Endodermal cell (in vitro differentiated cells): ENCODE results near the gene DNAAF3. TPM values are rescaled to one million over a fixed set of nuclear protein-coding genes. Genes with fewer than 3 reads are reported as not detected.
A peak's percentile ranks its signal among the peaks of the same experiment; 100 is the strongest.

ENCODE experiments used
- DNase-seq: peaks from one replicate; pipeline ENCODE4 v3.0.0-alpha.2; 2017
- H3K27ac ChIP-seq: 2 replicates; pipeline ENCODE4 v1.5.1; 2013; ENCODE audit warnings: mild to moderate bottlenecking, low read depth, low read length, moderate library complexity
- H3K27me3 ChIP-seq: 2 replicates; pipeline ENCODE4 v1.6.1; 2013; ENCODE audit warnings: mild to moderate bottlenecking, low read length, moderate library complexity; ENCODE audit not compliant: insufficient read depth, control insufficient read depth, poor library complexity, severe bottlenecking
- H3K36me3 ChIP-seq: 2 replicates; pipeline ENCODE4 v1.7.0; 2013; ENCODE audit warnings: mild to moderate bottlenecking, low read length, moderate library complexity; ENCODE audit not compliant: control insufficient read depth, insufficient read depth
- H3K4me1 ChIP-seq: one replicate; pipeline ENCODE4 v1.7.0; 2013; ENCODE audit warnings: low read length; ENCODE audit not compliant: control insufficient read depth, insufficient read depth
- H3K4me3 ChIP-seq: 2 replicates; pipeline ENCODE4 v1.5.1; 2013; ENCODE audit warnings: mild to moderate bottlenecking, low read length, moderate library complexity
- H3K9ac ChIP-seq: 2 replicates; pipeline ENCODE4 v1.6.1; 2013; ENCODE audit warnings: mild to moderate bottlenecking, low read length, moderate library complexity; ENCODE audit not compliant: poor library complexity, severe bottlenecking; ENCODE audit errors: extremely low read depth
- H3K9me3 ChIP-seq: 2 replicates; pipeline ENCODE4 v1.6.1; 2013; ENCODE audit warnings: mild to moderate bottlenecking, low read length, moderate library complexity; ENCODE audit not compliant: control insufficient read depth
- H3K27ac Mint-ChIP-seq: 2 replicates; pipeline ENCODE4 v1.8.0; 2020; ENCODE audit warnings: mixed read lengths
- H3K27me3 Mint-ChIP-seq: 2 replicates; pipeline ENCODE4 v1.8.0; 2021; ENCODE audit warnings: mild to moderate bottlenecking, mixed read lengths; ENCODE audit not compliant: insufficient read depth
- H3K36me3 Mint-ChIP-seq: 2 replicates; pipeline ENCODE4 v1.8.0; 2020; ENCODE audit warnings: low read depth, mixed read lengths
- H3K4me1 Mint-ChIP-seq: 2 replicates; pipeline ENCODE4 v1.8.0; 2020; ENCODE audit warnings: mixed read lengths
- H3K4me3 Mint-ChIP-seq: 2 replicates; pipeline ENCODE4 v1.8.0; 2020; ENCODE audit warnings: mild to moderate bottlenecking, moderate library complexity, mixed read lengths
- H3K9me3 Mint-ChIP-seq: 2 replicates; pipeline ENCODE4 v1.8.0; 2020; ENCODE audit warnings: mild to moderate bottlenecking, mixed read lengths
- WGBS, 2 experiments: methylation state at CpG; one replicate each; pipeline versions ENCODE4 v1.1.5 to v1.1.7; 2013; ENCODE audit warnings: missing lambda C conversion rate in 2 of 2, mixed read lengths in 1 of 2; ENCODE audit not compliant: insufficient coverage in 1 of 2, insufficient read length in 1 of 2; 5-methylcytosine and 5-hydroxymethylcytosine counted together
- total RNA-seq, 2 donors: library from RNA; stranded (reverse); fragmentation: NEBNext Ultra II Directional in 1 of 2; extraction: Animal tissue kit (Norgen Biotek cat#: 25700) in 1 of 2; gene quantifications; 2 replicates in 1 of 2; 3 replicates in 1 of 2; pipeline ENCODE4 v1.2.1, GENCODE V29; 2021
- TF ChIP-seq, protein P1 (sequence below): fragments of 200-600 bp; sonication (generic); conservative IDR thresholded peaks from 2 replicates; pipeline ENCODE4 v1.5.0; 2021; ENCODE audit warnings: antibody characterized with exemption, mild to moderate bottlenecking

The DNAAF3 gene
- total RNA-seq, 2 donors from 2014 or later, result 5.9 to 9.5 TPM

DNA sequence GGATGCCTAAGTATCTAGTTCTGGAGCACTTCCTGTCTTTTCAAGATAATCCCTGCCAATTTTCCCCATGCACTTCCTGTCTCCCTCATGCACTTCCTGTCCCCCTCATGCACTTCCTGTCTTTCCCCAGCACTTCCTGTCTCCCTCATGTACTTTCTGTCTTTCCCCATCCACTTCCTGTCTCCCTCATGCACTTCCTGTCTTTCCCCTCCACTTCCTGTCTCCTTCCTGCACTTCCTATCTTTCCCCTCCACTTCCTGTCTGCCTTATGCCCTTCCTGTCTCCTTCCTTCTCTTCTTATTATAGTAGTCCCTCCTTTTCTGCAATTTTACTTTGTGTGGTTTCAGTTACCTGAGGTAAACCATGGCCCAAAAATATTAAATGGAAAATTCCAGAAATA is 14.4 kb downstream of the DNAAF3 start:
- peaks cover 11% of the 10 kb centered on the region for H3K36me3 Mint-ChIP-seq
- no peak overlapping the region for H3K27ac Mint-ChIP-seq
- TF ChIP-seq, protein P1, sequence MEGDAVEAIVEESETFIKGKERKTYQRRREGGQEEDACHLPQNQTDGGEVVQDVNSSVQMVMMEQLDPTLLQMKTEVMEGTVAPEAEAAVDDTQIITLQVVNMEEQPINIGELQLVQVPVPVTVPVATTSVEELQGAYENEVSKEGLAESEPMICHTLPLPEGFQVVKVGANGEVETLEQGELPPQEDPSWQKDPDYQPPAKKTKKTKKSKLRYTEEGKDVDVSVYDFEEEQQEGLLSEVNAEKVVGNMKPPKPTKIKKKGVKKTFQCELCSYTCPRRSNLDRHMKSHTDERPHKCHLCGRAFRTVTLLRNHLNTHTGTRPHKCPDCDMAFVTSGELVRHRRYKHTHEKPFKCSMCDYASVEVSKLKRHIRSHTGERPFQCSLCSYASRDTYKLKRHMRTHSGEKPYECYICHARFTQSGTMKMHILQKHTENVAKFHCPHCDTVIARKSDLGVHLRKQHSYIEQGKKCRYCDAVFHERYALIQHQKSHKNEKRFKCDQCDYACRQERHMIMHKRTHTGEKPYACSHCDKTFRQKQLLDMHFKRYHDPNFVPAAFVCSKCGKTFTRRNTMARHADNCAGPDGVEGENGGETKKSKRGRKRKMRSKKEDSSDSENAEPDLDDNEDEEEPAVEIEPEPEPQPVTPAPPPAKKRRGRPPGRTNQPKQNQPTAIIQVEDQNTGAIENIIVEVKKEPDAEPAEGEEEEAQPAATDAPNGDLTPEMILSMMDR, result no peak

DNA sequence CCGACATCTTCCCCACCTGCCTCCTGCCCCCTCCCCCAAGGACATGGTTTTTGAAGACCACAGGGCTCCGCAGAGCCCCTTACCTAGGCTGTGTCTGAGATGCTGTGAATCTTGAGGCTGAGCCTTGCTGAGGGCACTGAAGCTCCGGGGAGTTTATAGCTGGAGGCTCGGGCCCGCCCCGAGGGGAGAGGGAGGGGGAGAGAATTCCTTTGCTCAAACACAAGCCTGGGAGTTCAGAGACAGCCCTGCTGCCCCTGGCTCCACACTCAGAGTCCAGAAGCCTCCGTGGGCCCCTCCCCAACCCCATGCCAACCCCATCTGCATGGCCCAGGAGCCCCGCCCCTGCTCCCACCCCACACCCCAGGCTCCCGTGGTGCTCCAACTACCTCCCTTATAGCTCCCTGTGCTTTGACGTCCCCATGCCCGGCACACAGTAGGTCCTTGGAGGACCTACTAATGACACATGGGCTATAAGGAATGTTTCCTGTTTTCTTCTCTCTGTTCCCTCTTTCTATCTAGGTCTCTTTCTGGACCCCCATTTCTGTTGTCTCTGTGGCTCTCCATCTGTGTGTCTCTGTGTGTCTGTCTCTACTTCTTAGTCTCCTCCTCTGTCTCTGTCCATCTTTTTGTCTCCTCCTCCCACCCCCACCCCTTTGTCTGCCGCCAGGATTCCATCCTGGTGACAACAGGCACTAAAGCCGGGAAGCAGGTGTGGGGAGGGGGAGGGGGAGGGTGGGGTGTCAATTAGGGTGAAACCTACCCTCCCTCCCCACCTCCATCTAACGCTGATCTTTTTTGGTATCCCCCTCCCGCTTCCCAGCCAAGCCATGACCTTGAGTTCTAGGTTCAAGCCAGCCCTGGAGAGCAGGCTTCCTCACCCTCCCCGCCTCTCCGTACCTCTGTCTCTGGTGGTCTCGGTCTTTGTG is 17.1 kb downstream of the DNAAF3 start, which contains the start of gene TNNT1:
TNNT1 (minus strand) TSS at position 129 of the 926 bp plus-strand sequence. CDS start 2,049 bp downstream, outside the sequence.
- WGBS, 2 experiments, result 26 to 30% methylated on average over 10 to 13 of the region's 18 CpGs
- H3K4me1 ChIP-seq, result no peaks in the 10 kb centered on the region
- TF ChIP-seq, protein P1, result no peak
- H3K4me3 ChIP-seq, result peak within 1 kb of the TSS; percentile 49
- DNase-seq, result peak; percentile 80
- H3K36me3 ChIP-seq, result no peaks in the 10 kb centered on the region
- no peak within 1 kb of the TSS for H3K9ac ChIP-seq
- H3K27ac ChIP-seq, result no peak within 1 kb of the TSS
- H3K27ac Mint-ChIP-seq, result no peak within 1 kb of the TSS
- H3K27me3 ChIP-seq, result no peaks in the 10 kb centered on the region
- H3K4me1 Mint-ChIP-seq, result peaks cover 10% of the 10 kb centered on the region
- H3K9me3 Mint-ChIP-seq, result peaks cover 4% of the 10 kb centered on the region
- H3K4me3 Mint-ChIP-seq, result no peak within 1 kb of the TSS
- peaks cover 11% of the 10 kb centered on the region for H3K36me3 Mint-ChIP-seq
- H3K27me3 Mint-ChIP-seq, result peaks cover 60% of the 10 kb centered on the region
- H3K9me3 ChIP-seq, result peaks cover 8% of the 10 kb centered on the region

More for the DNA sequence above, 14.4 kb downstream of the DNAAF3 start:
- Histone ChIP-seq H3K9ac (no peak overlapping the region), H3K9me3 (peaks cover 8% of the 10 kb centered on the region), H3K36me3 (no peaks in the 10 kb centered on the region), H3K27ac (no peak overlapping the region), H3K27me3 (no peaks in the 10 kb centered on the region), H3K4me3 (no peak overlapping the region), H3K4me1 (no peaks in the 10 kb centered on the region)
- peaks cover 4% of the 10 kb centered on the region for H3K9me3 Mint-ChIP-seq
- H3K27me3 Mint-ChIP-seq, result peaks cover 59% of the 10 kb centered on the region
- peaks cover 10% of the 10 kb centered on the region for H3K4me1 Mint-ChIP-seq
- H3K4me3 Mint-ChIP-seq, result no peak overlapping the region
- no peak for DNase-seq

DNA sequence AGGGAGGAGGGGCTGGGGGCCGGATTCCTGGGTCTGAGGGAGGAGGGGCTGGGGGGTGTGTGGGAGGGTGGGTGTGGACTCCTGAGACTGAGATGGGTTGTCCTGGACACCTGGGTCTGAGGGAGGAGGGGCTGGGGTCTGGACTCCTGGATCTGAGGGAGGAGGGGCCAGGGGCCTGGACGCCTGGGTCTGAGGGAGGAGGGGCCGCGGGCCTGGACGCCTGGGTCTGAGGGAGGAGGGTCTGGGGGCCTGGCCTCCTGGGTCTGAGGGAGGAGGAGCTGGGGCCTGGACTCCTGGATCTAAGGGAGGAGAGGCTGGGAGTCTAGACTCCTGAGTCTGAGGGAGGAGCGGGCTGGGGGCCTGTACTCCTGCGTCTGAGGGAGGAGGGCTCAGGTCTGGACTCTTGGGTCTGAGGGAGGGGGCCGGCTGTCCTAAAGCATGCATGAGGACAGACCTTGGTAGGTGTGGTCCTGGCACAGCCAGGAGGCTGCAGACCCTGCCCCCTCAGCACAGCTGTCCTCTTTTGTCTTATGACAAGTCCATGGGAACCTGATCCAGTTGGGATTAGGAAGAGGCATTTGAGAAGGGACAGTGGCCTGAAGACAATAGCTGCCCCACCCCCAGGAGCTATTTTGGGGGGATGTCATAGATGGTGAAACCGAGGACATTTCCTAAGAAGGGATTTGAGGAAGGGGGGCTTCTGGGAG is 18.7 kb downstream of the DNAAF3 start:
- peaks cover 8% of the 10 kb centered on the region for H3K9me3 ChIP-seq
- WGBS, 2 experiments, result 30 to 37% methylated on average over 2 to 8 of the region's 9 CpGs
- TF ChIP-seq, protein P1, result no peak
- Mint-ChIP-seq H3K4me3 (no peak overlapping the region), H3K4me1 (peaks cover 10% of the 10 kb centered on the region), H3K9me3 (peaks cover 4% of the 10 kb centered on the region), H3K27ac (no peak overlapping the region), H3K27me3 (peaks cover 68% of the 10 kb centered on the region), H3K36me3 (peaks cover 8% of the 10 kb centered on the region)
- H3K9ac ChIP-seq, result no peak overlapping the region
- no peaks in the 10 kb centered on the region for H3K36me3 ChIP-seq
- H3K4me3 ChIP-seq, result no peak overlapping the region
- H3K27ac ChIP-seq, result no peak overlapping the region
- no peaks in the 10 kb centered on the region for H3K4me1 ChIP-seq
- no peaks in the 10 kb centered on the region for H3K27me3 ChIP-seq
- peak; percentile 68 for DNase-seq
